Measurements from ENCODE around the gene DFFB. TPM values are rescaled to one million over a fixed set of nuclear protein-coding genes. Genes with fewer than 3 reads are reported as not detected.

Gene DFFB
- total RNA-seq, 1 donor from 2014 or later: 9.3 TPM

DNA sequence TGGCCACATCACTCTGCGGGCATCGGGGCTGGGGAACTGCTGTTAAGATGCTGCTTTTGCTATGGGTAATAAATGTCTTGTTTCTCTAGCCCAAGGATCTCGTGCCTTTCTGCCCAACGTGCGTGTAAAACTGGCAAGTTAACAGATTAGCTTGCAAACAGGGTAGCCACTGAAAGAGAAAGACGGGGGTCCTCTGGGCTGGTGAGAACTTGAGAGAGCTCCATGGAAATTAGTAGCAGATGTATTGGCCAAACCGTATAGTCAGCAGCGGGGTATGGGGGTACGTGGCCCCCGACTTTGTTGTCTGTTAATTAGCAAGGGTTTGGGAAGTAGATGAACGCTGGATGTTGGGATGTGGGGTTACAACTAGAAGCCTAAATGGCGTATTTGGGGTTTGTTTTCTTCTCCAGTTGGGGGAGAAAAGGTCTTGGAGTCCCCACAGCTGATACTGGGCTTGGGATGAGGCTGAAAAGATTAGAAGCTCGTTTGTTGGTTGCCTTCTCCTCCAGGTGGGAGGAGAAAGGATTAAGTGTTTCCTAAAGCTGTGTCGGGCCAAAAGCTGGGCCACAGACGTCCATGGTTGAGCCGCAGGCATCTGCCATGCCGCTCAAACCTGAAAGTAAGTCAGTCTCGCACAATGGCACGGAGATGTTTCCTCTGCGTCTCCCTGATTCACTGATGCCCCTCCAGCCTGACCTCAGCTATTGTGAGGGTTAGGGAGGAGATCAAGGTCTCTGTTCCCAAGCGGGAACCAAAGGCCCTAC, 75.1 kb downstream of the DFFB start:
- ATAC-seq: no peak
- intact Hi-C loops (cut with DNase I): no loop called here
- DNase-seq (ENCODE audit: low spot score): no peak

Other genes with a start within 250 kb of the DFFB start
- gene MEGF6, start 246.0 kb upstream of the DFFB start, total RNA-seq: 35.4 TPM
- gene TPRG1L, start 232.5 kb upstream of the DFFB start, total RNA-seq: 35.4 TPM
- gene WRAP73, start 207.4 kb upstream of the DFFB start, total RNA-seq: 18.9 TPM
- gene TP73, start 205.0 kb upstream of the DFFB start, total RNA-seq: not detected
- not detected for gene CCDC27, start 105.0 kb upstream of the DFFB start, total RNA-seq
- 9.2 TPM for gene SMIM1, start 84.7 kb upstream of the DFFB start, total RNA-seq
- 32.5 TPM for gene LRRC47, start 61.0 kb upstream of the DFFB start, total RNA-seq
- 53.9 TPM for gene CEP104, start 265 bp upstream of the DFFB start, total RNA-seq
- gene C1orf174, start 42.8 kb downstream of the DFFB start, total RNA-seq: 18.6 TPM

Data from sciatic nerve (tissue), 2 donors.